NCI-H2171 treated with DMSO at 0.1 percent for 48 hours (cell line): ENCODE results near the gene ITGAV.

ENCODE experiments used
- DNase-seq: peaks from one replicate; lab custom pipeline; 2025; lab: John Stamatoyannopoulos, UW

ITGAV gene

DNA sequence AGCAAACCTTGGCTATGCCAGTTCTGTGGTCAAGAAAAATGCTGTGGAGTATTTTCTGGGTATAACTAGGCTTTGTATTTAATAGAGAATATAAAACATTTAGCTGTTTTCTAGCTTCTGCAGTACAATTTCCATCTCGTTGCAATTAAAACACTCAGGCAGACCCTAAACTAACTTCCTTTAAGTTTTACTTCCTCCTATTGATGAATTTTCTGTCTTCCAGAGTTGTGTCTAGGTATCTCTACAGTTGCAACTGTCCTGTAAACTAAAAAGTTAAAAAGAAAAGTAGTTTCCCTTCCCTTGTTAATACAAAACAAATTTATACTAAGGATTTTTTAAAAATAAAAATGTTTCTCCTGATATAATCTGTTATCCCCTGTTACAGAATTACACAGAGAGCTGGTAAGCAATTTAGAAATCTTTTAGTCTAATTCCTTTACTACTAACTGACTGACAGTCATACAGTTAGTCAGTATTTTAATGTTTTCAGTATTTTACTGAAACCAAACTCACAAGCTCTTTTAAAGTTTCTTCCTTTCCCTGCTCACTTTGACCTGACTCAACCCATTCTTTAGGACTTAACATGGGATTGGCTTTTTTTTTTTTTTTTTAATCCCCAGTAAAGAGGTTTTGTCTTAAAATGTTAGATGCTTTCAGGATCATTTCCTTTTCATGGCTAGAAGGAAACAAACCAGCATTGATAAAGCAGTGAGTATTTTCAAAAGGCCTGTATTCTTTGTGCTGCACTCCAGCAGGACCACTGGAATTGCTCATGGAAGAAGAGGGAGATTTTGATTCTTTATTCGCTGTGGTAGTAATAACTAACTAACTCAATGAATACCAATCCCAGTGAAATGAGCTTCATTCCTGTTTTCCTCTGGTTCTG is 22.9 kb downstream of the ITGAV start:
- DNase-seq: no peak

DNA sequence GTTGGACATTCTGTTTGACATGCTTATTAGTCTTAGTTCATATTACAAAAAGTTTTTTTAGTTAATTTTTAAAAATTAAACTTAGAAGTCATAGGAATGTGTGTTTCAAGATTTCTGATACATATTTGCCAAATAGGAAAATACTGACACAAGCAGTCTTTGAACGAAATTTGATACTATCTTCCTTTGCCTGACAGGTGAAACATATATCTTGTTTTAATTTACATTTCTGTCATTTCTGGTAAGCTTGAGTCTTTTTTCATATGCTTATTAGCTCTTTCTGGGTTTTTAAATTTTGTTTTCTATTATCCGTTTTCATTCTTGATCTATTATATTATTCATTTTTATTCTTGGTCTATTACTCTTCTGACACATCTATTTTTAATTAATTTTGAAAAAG is 24.5 kb downstream of the ITGAV start:
- no peak for DNase-seq

DNA sequence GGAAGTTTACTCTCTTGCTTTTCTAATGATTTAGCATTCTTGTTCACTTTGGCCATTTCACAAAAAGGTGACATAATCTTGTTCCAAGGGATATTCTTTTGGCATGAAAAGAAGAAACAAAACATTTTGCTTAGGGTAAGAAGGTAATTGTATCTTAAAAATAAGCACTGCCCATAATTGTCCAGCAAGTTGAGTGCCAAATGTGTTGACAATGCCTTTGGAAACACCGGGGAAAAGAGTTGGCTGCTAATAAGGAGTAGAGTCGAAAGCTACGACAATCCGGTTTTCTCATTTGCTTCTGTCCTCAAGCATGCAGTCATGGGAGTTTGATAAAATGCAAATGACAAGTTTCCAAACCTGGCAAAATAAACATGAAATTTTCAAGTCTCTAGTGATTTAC is 27.3 kb downstream of the ITGAV start:
- DNase-seq: no peak

DNA sequence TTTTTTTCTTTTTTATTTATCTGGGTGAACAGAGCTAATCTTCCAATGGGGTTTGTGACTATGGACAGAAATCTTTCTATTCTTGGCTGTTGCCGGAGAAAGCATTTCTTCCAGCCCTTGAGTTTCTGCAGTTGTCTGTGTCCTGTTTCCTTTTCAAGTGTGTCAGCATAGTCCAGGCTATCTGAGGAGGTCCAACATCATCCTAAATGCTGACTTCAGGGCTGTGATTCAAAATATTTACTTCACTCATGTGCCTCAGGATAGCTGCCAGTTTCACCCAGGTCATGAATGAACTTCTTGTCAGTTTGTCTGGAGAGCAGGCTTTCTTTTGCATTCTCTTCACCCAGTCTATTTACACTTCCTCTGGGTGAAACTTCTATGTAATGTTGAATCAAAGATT is 27.9 kb downstream of the ITGAV start:
- DNase-seq: no peak

GRCh38 chr2:186618696-186619095 is 28.8 kb downstream of the ITGAV start:
- no peak for DNase-seq

- DNase-seq: no peak
These were observed 33.2 kb downstream of the ITGAV start for GRCh38 chr2:186623084-186623483.

DNA sequence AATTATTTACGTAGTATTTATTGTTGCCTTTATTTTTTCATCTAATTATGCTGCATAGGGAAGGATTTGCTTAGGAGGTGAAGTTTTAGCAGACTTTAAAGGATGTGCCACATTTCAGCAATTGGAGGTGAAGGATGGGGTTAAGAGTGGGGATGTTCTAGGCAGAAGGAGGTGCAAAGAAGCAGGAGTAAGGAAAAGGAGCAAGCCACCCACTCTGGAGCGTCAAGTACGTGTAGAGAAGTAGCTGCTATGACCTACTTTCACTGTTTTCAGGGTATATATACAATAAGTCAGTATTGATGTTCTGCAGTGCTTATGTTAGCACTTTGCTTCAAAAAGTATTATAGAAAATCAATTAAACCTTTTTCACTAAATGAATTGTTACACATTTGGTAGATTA is 34.4 kb downstream of the ITGAV start:
- DNase-seq: no peak

DNA sequence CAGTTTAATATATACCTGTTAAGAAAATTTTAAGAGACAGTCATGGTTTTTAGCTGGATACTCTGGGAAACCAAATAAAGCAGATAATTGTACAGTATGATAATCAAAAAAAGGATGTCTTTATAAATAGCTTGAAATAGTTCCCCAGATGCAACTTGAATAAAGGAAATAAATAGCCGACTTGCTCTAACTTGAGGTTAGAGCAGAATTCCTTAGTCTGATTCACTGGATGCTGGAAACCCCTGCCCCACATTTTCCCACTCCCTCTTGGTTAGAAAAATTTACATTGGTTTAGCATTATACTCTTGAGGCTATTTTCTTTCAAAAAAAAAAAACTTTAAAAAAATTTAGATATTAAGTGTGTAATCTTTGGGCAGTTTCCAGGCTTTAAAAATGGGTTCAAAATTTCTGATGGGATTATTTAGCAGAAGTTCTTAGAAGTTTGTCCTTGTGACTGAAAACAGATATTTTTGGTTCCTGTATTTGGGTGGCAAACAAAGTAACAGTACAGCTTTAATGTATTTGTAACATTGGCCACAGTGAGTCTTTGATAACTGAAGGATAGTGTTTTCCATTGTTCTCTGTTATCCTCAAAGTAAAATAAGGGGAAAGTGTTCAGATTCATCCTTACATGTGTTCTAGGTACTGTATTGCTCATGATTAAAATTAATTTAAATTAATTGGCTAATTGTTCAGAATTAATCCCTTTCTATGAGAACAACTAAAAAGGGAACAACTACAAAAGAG is 39.6 kb downstream of the ITGAV start:
- no peak for DNase-seq

DNA sequence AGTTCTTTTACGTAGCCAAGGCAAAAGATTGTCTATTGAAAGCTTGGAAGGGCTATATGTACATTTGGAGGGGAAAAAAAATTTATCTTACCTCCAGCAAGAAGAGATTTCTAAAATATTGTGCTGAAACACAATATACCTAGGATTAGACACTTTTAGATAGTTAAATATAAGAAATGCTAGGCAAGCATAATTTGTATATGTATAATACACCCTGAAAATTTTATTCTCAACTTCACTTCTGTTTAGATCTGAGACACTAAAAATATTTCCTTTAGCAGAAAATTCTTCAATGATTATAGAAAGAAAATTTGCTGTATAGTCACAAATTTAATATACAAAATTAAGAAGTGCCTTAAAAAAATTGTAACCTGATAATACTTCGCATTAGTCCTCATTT is 42.6 kb downstream of the ITGAV start:
- DNase-seq: no peak

GRCh38 chr2:186634701-186635100 is 44.8 kb downstream of the ITGAV start:
- no peak for DNase-seq

DNA sequence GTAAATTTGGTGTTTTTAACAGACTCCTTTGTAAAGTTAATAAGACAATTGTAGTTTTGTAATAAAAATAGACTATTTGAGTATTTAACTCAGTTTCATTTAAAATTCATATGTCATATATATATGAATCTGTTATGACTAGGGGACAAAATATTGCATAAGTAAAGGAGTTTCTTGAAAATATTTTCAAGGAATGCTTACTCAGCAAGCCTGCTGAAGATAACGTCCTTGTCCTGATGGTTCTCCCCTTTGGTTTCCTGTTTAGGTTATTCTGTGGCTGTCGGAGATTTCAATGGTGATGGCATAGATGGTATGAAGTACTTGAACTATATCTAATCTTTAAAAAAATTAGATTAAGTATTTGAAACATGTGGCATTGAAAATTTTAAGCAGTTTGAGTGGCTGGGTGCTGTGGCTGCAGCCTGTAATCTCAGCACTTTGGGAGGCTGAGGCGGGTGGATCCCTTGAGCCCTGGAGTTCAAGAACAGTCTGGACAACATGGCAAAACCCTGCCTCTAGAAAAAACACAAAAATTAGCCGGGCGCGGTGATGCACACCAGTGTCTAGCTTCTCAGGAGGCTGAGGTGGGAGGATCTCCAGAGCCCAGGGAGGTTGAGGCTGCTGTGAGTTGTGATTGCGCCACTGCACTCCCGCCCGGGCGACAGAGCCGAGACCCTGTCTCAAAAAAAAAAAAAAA is 47.1 kb downstream of the ITGAV start:
- DNase-seq: no peak

DNA sequence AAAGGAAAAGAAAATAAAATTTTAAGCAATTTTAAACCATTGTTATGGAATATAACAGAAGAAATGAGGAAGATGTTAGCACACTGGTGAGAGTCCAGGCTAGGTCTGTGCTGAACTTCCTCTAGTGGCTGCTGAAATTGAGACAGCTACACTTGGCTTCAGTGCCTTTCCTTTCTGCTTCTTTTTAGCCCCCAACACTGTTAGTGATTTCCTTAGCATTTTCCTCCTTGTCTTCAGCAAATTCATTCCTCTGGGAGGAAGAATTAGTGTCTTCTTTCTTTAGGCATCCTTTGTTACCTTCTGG is 47.6 kb downstream of the ITGAV start:
- DNase-seq: no peak

- no peak for DNase-seq
These were observed 50.1 kb downstream of the ITGAV start for GRCh38 chr2:186639939-186640338.

DNA sequence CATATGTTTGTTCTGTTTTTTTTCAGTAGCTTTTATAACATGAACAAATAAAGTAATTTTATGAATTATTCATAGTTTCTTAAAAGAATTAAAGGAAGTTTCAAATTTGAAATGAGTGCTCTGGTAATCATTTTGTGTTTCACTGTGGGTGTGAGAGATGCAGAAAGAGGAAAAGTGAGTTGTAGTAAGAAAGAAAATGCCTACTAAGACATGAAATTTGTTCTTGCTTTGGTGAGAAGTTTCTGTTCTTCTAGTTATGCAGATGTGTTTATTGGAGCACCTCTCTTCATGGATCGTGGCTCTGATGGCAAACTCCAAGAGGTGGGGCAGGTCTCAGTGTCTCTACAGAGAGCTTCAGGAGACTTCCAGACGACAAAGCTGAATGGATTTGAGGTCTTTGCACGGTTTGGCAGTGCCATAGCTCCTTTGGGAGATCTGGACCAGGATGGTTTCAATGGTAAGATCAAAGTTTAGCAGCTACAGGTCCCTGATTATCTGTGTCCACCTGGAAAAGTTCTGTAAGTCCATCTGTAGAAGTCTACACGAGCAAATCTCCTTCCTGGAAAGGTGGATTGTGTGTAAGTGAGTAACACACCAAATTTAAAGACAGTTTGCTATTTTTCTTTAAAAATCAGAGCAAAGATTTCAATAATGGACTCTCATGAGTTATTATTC is 51.4 kb downstream of the ITGAV start:
- DNase-seq: no peak

DNA sequence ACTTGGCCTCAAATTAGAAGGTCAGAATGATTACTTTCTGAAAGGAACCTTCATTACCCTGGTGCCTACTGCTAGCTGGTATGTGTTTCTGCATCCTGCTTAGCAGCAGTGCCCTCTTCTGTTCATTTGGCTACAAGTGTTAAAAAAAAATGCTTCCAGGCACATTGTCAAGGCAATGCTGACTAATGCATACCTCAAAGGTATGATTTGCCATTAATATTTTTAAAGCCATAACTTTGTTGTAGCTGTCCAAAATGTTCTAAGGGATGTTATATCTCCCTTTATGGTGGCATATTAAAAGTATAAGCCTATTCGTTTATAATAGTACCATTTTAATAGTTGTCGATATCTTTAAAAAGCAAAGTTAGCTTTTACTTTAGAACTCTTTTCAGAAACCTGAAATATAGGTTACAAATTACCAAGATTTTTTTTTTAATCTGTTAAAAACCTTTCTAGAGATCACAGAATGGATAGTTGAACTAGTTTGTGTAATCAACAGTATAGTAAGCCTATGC is 52.0 kb downstream of the ITGAV start:
- DNase-seq: peak; percentile 69

DNA sequence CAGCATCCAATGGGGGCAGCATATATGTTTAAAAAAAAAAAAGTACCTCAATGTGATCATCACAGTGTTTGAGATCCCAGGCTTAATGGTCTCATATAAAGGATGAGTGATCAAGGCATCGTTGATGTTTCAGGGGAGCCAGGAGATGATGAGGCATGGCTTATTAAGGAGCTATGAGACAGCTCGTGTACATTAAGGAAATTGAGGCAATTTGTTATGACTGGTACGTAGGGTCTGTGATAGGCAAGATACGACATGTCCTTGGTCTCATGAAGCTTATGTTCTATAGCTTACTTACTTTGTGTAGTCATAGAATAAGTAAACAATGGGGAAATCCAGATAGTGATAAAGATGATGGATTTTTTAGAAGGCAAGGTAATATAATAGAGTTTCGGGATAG is 54.9 kb downstream of the ITGAV start:
- DNase-seq: no peak

DNA sequence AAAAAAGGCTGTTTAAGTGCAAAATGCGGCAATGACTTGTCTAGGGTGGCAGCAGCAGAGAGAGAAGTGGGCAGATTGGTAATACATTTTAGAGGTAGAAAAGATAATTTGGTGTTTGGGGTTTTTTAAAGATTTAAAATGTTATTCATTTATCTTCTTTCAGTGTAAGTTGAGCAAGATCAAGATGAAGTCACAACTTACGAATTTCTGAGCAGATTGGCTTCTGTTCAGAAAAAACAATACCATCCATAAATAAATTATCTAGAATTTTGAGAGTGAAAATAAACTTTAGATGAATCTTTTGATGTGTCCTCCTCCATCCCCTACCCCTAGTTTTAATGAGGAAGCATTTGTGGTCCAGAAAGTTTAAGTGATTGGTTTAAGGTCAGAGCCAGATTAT is 56.1 kb downstream of the ITGAV start:
- DNase-seq: no peak

DNA sequence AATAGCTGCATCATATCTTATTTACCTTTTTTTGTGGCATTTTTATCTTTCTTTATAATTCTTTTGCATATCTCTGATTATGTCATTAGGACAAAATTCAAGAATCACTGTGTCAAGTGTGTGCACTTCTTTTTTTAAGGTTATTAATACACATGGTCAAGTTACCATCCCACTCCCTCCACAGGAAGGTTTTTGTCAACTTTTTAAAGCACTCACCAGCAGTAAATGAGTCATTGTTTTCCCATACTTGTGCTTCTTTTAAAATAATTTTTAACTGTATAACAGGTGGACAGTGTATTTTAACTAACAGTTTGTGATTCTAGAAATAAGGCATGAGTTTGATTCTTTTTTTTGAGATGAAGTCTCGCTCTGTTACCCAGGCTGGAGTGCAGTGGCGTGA is 58.3 kb downstream of the ITGAV start:
- DNase-seq: no peak

GRCh38 chr2:186653511-186653910 is 63.7 kb downstream of the ITGAV start:
- DNase-seq: no peak

DNA sequence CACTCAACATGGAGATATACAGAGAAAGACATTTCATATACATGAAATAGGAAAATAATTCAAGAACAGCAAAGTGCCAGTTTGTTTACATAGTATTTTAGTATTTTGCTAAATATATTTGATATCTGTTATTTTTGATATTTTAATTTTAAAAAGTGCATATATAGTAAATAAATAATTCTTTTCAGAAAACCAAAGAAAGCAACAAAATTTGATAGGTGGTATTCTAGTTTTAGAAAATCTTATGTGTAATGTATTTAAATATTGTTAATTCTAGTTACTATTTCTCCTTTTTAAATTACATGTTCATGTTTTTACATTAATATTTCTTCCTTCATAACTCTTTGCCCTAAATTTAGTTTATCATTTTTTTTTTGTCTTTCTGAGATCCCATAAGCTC is 69.5 kb downstream of the ITGAV start:
- no peak for DNase-seq

DNA sequence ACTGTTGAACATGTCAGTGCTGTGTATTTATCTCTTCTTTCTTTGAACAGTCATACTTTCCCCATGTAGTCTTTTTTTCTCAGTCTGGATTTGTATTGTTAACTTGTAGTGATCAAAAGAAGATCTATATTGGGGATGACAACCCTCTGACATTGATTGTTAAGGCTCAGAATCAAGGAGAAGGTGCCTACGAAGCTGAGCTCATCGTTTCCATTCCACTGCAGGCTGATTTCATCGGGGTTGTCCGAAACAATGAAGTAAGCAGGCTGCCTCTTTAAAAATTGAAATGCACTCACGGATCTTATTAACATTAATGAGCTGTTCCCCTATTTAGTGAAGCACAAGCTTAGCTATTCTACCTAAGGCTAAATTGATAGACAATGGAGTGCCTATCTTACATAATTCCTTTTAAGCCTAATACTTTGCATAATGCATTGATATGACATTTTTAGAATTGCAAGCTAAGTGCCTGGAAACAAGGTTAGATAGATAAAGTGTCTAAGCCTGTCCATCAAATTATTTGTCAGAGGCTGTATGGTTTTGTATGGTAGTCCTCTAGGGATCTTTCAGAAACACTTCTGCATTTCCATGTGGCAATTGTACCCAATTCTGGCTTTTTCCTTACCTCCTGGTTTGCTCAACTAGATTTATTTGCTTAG is 74.7 kb downstream of the ITGAV start:
- DNase-seq: no peak

DNA sequence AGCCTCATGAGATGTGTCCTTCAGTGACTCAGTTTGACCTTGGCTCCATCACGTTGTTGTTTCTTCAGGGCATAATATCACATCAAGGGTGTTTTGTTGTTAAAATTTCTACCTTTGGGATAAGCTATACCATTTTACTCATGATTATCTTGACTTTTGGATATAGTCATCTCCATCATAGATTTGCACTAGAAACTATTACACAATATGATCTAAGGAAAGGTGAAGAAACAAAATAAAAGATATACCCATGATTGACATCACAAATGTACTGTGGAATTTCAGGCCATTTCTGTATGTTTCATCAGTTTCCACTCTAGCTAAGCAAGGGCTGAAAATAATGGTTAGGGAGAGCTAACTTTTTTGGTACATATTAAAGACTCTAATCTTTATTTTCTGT is 79.3 kb downstream of the ITGAV start:
- DNase-seq: no peak
